Coronary artery (tissue), 2 donors: ENCODE measurements around the gene MDH1.
"Not testable (repeated sequence)": the region's sequence is repeated elsewhere in the genome, so short reads cannot be mapped to it uniquely, and the experiment has no call there.

Experiments
- DNase-seq: peaks from one replicate; pipeline ENCODE4 v3.0.0-alpha.2; 2017; ENCODE audit warnings: low spot score
- H3K27ac ChIP-seq, 2 donors: fragments of 200-600 bp; sonication (generic); one replicate each; pipeline ENCODE4 v1.5.1; 2016 to 2019
- H3K4me3 ChIP-seq: fragments of 200-600 bp; sonication (generic); 2 replicates; pipeline ENCODE4 v1.5.1; 2016; ENCODE audit warnings: mild to moderate bottlenecking, moderate library complexity
- TF ChIP-seq, protein P1 (sequence below): fragments of 200-600 bp; sonication (generic); IDR thresholded peaks from one replicate; pipeline ENCODE4 v1.5.1; 2019; ENCODE audit warnings: antibody characterized with exemption

MDH1 gene

DNA sequence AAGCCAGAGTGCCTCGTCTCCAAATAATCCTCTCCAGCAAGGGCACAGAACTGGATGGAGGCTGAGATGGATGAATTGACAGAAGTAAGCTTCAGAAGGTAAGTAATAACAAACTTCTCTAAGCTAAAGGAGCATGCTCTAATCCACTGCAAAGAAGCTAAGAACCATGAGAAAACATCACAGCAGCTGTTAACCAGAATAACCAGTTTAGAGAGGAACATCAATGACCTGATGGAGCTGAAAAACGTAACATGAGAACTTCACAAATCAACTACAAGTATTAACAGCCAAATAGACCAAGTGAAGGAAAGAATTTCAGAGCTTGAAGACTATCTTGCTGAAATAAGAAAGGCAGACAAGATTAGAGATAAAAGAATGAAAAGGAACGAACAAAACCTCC, 32.8 kb upstream of the MDH1 start:
- TF ChIP-seq, protein P1, sequence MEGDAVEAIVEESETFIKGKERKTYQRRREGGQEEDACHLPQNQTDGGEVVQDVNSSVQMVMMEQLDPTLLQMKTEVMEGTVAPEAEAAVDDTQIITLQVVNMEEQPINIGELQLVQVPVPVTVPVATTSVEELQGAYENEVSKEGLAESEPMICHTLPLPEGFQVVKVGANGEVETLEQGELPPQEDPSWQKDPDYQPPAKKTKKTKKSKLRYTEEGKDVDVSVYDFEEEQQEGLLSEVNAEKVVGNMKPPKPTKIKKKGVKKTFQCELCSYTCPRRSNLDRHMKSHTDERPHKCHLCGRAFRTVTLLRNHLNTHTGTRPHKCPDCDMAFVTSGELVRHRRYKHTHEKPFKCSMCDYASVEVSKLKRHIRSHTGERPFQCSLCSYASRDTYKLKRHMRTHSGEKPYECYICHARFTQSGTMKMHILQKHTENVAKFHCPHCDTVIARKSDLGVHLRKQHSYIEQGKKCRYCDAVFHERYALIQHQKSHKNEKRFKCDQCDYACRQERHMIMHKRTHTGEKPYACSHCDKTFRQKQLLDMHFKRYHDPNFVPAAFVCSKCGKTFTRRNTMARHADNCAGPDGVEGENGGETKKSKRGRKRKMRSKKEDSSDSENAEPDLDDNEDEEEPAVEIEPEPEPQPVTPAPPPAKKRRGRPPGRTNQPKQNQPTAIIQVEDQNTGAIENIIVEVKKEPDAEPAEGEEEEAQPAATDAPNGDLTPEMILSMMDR = no peak
- Histone ChIP-seq H3K4me3 (no peak overlapping the region), H3K27ac (no peak overlapping the region)
- no peak for DNase-seq

GRCh38 chr2:63557819-63558218, 30.9 kb upstream of the MDH1 start:
- not testable (repeated sequence) for DNase-seq, H3K27ac ChIP-seq, H3K4me3 ChIP-seq

- DNase-seq, H3K27ac ChIP-seq, H3K4me3 ChIP-seq: not testable (repeated sequence)
Observed at GRCh38 chr2:63558922-63559321, 29.8 kb upstream of the MDH1 start.

DNA sequence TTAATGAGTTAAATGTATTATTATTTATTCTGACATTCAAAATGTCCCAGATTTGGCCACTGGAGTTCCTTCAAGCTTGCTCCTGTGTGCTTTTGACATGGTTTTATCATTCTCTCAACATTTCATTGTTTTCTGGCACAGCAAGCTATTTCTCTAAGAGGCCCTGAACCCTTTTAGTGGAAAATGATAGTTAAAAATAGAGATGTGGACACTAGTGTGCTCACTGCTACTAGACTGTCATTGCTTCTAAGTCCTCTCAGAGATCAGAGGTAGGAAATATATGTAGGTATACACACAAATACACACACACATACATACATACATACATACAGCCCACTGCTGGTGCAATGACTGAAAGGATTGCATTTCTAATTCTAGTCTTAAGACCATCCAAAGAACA, 26.0 kb upstream of the MDH1 start:
- TF ChIP-seq, protein P1 = no peak
- Histone ChIP-seq H3K27ac (no peak overlapping the region), H3K4me3 (no peak overlapping the region)
- no peak for DNase-seq

DNA sequence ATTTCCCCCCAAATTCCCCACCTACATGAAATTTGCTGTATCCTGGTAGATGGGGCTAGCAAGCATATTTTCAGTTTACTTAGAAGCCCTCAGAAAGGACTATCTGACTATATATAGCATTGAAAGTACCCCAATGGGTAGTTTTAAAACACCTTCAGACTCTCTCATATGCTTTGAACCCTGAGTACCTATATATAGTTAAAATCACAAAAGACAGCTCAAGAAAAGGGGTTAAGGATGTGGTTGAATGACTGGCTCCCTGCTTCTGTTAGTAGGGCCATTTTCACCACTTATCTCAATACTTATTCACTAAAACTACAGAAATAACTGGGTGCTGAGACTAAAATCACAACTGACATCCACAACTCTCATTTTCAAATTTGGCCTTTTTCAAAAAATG, 19.0 kb upstream of the MDH1 start:
- no peak overlapping the region for H3K4me3 ChIP-seq
- H3K27ac ChIP-seq = no peak overlapping the region
- DNase-seq = no peak
- TF ChIP-seq, protein P1 = no peak

GRCh38 chr2:63571291-63571690, 17.5 kb upstream of the MDH1 start:
- TF ChIP-seq, protein P1 = no peak
- DNase-seq = no peak

GRCh38 chr2:63572001-63572400, 16.8 kb upstream of the MDH1 start:
- H3K27ac ChIP-seq = no peak overlapping the region
- no peak overlapping the region for H3K4me3 ChIP-seq
- DNase-seq = no peak
- TF ChIP-seq, protein P1 = no peak

More at GRCh38 chr2:63571291-63571690, 17.5 kb upstream of the MDH1 start:
- Histone ChIP-seq H3K27ac (no peak overlapping the region), H3K4me3 (no peak overlapping the region)

DNA sequence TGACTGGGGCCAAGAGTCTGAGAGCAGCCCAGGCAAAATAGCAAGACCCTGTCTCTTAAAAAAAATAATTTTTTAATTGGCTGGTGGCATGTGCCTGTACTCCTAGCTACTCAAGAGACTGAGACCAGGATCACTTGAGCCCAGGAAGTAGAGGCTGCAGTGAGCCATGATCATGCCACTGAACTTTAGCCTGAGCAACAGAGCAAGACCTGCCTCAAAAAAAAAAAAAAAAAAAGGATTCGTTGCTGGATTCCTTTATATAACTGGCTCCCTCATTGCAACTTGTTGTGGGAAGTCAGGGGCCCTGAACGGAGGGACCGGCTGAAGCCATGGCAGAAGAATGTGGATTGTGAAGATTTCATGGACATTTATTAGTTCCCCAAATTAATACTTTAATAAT, 15.7 kb upstream of the MDH1 start:
- DNase-seq, H3K4me3 ChIP-seq, H3K27ac ChIP-seq: not testable (repeated sequence)

GRCh38 chr2:63573726-63574345, 14.9 kb upstream of the MDH1 start:
- not testable (repeated sequence) for H3K4me3 ChIP-seq, DNase-seq, H3K27ac ChIP-seq
